Activated CD8-positive, alpha-beta memory T cell treated with anti-CD3 and anti-CD28 coated beads, Interleukin-2, amount 50 U/mL, for 24 hours (primary cell): ENCODE data around the gene SYNDIG1.

Experiments used
- DNase-seq: peaks from one replicate; pipeline ENCODE4 v3.0.0-alpha.2; 2020; ENCODE audit errors: extremely low read depth

SYNDIG1 gene

GRCh38 chr20:24633521-24633920 is 164.1 kb downstream of the SYNDIG1 start:
- DNase-seq: no peak

GRCh38 chr20:24634855-24635254 is 165.4 kb downstream of the SYNDIG1 start:
- DNase-seq: no peak

DNA sequence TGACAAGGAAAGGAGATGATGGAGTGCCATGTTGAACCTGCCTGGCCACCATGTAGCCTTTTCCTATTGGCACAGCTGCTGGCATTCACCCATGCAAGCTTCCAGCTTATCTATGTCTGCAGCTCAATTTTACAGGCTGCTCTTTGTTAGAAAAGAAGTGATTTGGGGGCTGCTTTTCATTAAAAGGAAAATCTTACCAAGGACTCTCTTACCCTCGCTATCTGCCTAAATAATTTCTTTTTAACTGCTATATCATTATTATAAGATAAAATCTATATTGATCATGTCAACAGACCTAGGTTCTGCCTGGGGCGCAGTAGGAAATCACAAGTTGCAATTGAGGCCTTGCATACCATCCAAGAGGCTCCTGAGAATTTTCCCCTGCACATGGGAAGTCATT is 167.2 kb downstream of the SYNDIG1 start:
- DNase-seq: no peak

DNA sequence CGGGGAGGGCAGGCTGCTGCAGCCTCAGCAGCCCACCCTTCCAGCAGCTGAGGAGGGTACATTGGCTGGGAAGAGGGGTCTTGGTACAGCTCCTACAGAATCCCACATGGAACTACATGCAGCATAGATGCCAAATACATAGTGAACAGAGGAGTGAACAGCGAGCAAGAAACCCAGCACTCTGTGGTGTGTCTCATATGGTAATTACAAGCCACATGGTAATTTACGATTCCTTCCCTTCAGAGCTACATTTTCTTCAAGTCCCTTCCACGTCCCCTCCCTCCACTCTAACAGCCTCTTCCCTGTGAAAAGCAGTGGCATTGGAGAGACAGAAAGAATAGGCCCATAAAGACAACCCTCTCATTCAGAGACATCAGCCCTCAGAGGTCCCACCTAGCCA is 167.7 kb downstream of the SYNDIG1 start:
- DNase-seq: no peak

DNA sequence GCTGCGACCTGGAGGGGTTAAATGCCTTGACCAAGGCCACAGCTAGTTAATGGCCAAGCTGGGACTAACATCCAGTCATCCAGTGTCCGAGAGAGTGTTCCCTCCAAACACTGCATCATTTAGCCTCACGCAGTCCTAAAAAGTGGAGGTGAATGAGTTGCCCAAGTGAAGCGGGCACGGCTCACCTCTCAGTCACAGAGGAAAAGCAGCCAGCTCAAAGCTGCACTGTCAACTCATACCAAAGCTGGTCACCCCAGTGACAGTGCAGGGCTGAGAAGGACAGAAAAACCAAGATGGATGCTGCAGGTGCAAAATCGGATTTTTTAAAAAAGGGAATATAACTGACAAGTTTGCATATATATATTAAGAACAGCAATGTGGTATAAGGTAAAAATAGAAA is 168.5 kb downstream of the SYNDIG1 start:
- no peak for DNase-seq

GRCh38 chr20:24638591-24639548 is 169.4 kb downstream of the SYNDIG1 start:
- no peak for DNase-seq

GRCh38 chr20:24640276-24640675 is 170.8 kb downstream of the SYNDIG1 start:
- DNase-seq: no peak

- no peak for DNase-seq
Observed at GRCh38 chr20:24640686-24641085, 171.3 kb downstream of the SYNDIG1 start.

DNA sequence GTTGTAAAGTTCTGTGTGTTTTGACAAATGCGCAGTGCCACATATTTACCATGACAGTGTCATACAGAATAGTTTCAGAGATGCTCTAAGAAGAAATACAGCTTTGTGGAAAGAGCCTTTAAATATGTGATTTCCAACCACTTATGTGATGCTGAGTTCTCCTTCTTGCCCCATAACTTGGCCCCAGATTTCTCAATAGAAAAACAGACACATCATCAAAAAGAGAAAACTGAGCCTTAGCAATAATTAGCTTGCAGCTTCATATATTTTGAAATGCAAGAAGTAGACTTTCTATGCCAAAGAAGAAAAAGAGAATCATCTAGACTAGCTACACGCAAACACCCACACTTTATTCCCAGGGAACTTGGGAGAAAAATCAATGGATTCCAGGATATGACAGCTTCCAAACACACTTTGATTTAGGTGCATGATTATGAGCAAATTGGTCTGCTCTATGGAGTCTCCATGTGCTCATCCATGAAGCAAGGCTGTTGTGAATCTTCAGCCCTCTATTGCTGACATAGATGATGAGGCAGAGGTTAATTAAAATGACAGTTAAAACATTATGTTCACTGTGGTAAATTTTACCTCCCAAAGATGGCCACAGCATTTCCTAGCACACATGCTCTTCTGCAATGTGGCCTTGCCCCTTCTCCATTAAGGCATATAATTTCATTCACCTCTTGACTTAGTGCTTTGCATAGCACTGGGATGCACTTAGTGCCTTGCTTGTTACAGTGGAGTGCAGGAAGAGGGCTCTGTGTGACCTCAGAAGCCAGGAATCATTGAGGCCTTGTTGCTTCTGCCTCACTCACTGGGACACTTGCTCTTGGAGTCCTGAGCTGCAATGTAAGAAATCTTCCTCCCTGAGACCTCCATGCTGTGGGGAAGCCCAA is 174.6 kb downstream of the SYNDIG1 start:
- no peak for DNase-seq

DNA sequence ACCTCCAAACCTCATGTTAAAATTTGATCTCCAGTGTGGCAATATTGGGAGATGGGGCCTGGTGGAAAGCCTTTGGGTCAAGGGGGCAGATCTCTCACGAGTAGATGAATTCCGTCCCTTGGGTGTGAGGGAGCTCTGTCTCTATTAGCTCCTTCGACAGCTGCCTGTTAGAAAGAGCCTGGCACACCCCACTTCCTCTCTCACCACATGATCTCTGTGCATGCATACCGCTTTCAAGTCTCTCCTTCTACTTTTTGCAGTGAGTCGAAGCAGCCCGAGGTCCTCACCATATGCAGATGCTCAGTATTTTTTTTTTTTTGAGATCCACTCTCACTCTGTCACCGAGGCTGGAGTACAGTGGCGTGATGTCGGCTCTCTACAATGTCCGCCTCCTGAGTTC is 176.9 kb downstream of the SYNDIG1 start:
- DNase-seq: no peak

- DNase-seq: no peak
Observed at GRCh38 chr20:24647713-24648112, 178.3 kb downstream of the SYNDIG1 start.

GRCh38 chr20:24648481-24648880 is 179.1 kb downstream of the SYNDIG1 start:
- DNase-seq: no peak

DNA sequence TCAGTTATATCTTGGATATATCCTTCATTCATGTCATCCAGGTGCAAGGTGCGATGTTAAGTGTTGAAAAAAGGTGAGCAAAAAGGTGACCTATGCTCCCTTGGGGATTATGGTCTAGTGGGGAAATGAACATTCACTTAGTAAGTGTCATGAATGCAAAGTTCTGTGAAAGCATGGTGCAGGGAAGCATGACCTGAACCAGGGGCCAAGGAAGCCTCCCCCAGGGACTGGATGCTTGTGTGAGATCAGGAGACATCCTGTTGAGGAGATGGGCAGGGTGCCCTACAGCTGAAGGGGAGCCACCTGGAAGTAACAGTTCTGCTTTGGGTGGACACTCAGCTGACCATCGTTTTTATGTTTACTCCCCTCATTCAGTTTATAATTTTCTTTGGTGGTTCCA is 179.5 kb downstream of the SYNDIG1 start:
- no peak for DNase-seq

DNA sequence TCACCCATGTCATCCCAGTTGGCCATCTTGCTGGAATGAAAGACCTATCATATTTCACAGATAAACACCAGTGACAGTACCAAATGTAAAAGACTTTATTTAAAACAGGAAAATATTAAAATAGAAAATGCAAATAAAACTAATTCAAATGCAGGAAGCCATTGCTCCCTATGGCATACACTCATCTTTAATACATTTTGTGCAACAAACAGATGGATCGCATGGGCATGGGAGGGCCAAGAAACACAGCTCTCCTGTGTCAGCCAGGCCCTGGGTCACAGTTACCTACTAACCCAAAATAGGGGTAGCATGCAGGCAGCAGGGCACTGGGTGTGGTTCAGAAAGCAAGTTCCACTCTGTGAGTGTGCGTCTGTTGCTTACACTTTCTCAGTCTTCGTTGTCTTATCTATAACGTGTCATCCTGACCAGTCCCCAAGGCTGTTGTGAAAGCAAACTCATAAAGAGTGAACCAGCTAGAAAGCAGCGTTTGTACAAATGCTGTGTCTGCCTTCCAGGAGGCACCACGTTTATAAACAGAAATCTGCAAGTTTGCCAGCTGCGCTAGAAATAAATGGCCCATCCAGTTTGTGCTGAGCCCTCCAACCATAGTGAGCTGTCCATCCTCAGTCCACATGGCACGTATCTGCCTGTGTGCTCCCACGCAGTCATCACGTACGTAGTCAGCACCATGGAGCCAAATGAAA is 180.5 kb downstream of the SYNDIG1 start:
- DNase-seq: no peak

DNA sequence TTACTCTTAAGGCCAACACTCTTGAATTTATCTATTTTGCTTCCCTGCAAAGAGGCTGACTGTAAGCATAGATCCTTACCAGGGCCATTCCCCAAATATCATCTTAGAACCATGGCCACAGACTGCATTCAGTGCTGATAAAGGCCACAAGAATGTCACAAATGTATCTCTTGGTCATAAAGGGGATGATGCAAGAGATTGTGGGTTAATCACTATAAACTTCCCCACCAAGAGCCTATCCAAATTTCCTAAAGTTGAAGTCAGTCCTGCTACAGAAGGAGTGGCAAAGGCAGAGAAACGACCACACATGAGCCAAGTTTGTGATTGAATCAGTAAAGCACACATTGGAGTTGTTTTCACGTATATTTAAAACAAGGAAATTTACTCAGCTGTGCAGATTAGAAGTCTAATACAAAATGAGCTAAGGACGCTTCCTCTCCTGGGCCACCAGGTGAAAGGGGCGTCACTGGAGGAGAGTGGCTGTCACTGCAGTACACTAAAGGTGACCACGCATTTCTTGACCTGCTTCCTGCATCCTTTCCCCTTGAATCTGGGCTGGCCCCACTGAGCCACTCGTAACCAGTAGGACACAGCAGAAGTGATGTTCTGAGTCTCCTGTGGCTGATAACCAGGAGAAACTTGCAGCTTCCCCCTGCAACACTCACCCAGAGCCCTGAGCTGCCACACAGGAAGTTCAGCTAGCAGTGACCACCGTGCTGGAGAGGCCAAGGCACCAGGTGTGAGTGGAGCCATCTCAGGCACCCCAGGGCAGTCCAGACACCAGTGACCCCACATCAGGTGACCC is 181.9 kb downstream of the SYNDIG1 start:
- DNase-seq: no peak

- DNase-seq: no peak
Observed at GRCh38 chr20:24651976-24652345, 182.5 kb downstream of the SYNDIG1 start.

GRCh38 chr20:24653306-24653705 is 183.9 kb downstream of the SYNDIG1 start:
- no peak for DNase-seq

GRCh38 chr20:24654425-24654824 is 185.0 kb downstream of the SYNDIG1 start:
- DNase-seq: no peak

- no peak for DNase-seq
Observed at GRCh38 chr20:24656391-24656790, 187.0 kb downstream of the SYNDIG1 start.

DNA sequence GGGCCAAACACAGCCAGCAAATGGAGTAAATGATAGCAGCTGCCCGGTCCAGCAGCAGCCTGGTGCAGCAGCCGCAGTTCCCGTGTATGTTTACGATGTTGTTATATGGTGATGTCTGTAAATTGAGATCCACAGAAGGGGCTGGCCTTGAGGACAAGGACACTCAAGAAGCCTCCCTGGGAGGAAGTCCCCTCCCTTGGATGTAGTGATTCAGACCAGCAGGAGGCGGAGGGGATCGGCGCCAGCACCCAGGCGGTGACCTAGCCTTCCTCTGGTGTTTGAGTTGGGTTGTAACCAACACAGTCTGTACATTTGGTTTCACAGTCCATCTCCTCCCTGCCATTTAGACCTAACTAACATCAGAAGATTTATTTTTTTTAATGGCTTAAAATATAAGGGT is 187.8 kb downstream of the SYNDIG1 start:
- DNase-seq: no peak
